Measurements from ENCODE around the gene PIP5K1C.

- TF ChIP-seq TAF1 (IDR thresholded peaks at IDR 0.05; ENCODE audit: low read depth) (no peak), CTCF (IDR thresholded peaks at IDR 0.05; ENCODE audit: poor library complexity, severe bottlenecking) (no peak), EZH2 (IDR thresholded peaks at IDR 0.05; ENCODE audit: borderline replicate concordance, insufficient read depth, low read length, poor library complexity, severe bottlenecking) (no peak), EP300 (conservative IDR thresholded peaks at IDR 0.05; ENCODE audit: poor library complexity, severe bottlenecking) (no peak), RAD21 (conservative IDR thresholded peaks at IDR 0.05) (no peak)
Measured at GRCh38 chr19:3644351-3645066, 55.8 kb downstream of the PIP5K1C start.
